Astrocyte of the cerebellum (primary cell): Measurements from ENCODE around the gene CFAP43.

Experiments
- DNase-seq: peaks from one replicate; pipeline ENCODE4 v3.0.0-alpha.2; 2011; ENCODE audit warnings: low read depth
- H3K4me3 ChIP-seq: 2 replicates; pipeline ENCODE4 v1.5.1; 2011; ENCODE audit warnings: mild to moderate bottlenecking, low read depth, low read length, moderate library complexity
- CTCF ChIP-seq: IDR thresholded peaks from 2 replicates; pipeline ENCODE4 v1.5.1; 2012; ENCODE audit warnings: low read length, low read depth, moderate library complexity, mild to moderate bottlenecking; ENCODE audit errors: missing control alignments
- in situ Hi-C: cut with HindIII; loops from 2 replicates; pipeline ENCODE4 v1.10.0; 2017; ENCODE audit warnings: low sequenced_read_pairs

The CFAP43 gene

GRCh38 chr10:104262055-104262454, 29.9 kb upstream of the CFAP43 start:
- DNase-seq = no peak
- no peak overlapping the region for H3K4me3 ChIP-seq
- in situ Hi-C loops = no loop called here
- TF ChIP-seq CTCF = no peak

- TF ChIP-seq CTCF = no peak
- no peak for DNase-seq
- no peak overlapping the region for H3K4me3 ChIP-seq
- in situ Hi-C loops = no loop called here
Observed at GRCh38 chr10:104260775-104261115, 28.6 kb upstream of the CFAP43 start.

GRCh38 chr10:104259999-104260774, 28.0 kb upstream of the CFAP43 start:
- no peak for TF ChIP-seq CTCF
- DNase-seq = no peak
- in situ Hi-C loops = no loop called here
- H3K4me3 ChIP-seq = no peak overlapping the region

- H3K4me3 ChIP-seq = no peak overlapping the region
- in situ Hi-C loops = no loop called here
- no peak for TF ChIP-seq CTCF
- no peak for DNase-seq
Observed at GRCh38 chr10:104259456-104259855, 27.3 kb upstream of the CFAP43 start.

GRCh38 chr10:104258209-104258608, 26.0 kb upstream of the CFAP43 start:
- no peak for DNase-seq
- TF ChIP-seq CTCF = no peak
- in situ Hi-C loops = no loop called here
- H3K4me3 ChIP-seq = no peak overlapping the region

- H3K4me3 ChIP-seq = no peak overlapping the region
- in situ Hi-C loops = no loop called here
- DNase-seq = no peak
- TF ChIP-seq CTCF = no peak
Observed at GRCh38 chr10:104257235-104257634, 25.1 kb upstream of the CFAP43 start.
